ENCODE results near the gene CDK3.

DNA sequence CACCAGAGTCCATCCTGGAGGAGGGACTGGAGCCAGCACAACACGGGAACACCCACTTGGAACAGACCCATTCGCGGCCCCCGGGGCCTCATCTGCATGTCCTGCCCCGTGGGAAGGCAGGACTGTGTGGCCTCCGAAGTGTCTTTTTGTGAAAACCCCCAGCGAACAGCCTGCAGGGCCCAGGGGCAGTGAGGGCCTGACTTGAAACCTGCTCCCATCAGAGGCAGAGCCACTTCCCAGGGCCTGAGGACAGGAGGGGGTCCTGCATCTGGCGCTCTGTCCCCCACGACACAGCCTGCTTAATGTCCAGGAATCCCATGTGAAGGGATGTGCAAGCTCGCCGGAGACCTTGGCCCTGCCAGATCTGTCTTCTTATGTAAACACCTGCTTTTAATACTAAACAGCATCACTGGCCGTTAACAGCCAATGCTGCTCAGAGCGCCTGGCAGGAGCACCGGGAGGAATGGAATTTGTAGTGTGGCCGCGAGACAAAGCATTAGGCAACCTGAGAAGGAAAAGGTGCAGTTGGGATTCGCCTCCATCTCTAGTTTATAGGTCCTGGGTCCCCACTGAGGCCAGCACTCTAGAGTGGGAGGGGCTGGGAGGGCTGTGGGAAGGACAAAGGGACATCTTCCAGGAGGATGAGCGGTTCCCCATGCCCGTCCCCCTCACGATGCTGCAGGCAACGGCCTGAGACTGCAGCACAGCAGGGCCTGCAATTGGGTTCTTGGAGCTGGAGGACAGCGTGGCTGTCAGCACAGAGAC is 36.0 kb downstream of the CDK3 start:
- TF ChIP-seq ZBTB7A (IDR thresholded peaks at IDR 0.05; ENCODE audit: low read depth) = no peak
- TF ChIP-seq TAF1 (IDR thresholded peaks at IDR 0.05; ENCODE audit: low read depth) = no peak
- TF ChIP-seq, protein P1, sequence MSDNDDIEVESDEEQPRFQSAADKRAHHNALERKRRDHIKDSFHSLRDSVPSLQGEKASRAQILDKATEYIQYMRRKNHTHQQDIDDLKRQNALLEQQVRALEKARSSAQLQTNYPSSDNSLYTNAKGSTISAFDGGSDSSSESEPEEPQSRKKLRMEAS (IDR thresholded peaks at IDR 0.05) = no peak
- no peak for TF ChIP-seq NFIC (IDR thresholded peaks at IDR 0.05)
- TF ChIP-seq FOXM1 (IDR thresholded peaks at IDR 0.05; ENCODE audit: borderline replicate concordance, low read depth) = no peak
- no peak for TF ChIP-seq CEBPB (IDR thresholded peaks at IDR 0.05)
- no peak for TF ChIP-seq CREB1 (IDR thresholded peaks at IDR 0.05; ENCODE audit: low read depth)
- TF ChIP-seq, protein P2, sequence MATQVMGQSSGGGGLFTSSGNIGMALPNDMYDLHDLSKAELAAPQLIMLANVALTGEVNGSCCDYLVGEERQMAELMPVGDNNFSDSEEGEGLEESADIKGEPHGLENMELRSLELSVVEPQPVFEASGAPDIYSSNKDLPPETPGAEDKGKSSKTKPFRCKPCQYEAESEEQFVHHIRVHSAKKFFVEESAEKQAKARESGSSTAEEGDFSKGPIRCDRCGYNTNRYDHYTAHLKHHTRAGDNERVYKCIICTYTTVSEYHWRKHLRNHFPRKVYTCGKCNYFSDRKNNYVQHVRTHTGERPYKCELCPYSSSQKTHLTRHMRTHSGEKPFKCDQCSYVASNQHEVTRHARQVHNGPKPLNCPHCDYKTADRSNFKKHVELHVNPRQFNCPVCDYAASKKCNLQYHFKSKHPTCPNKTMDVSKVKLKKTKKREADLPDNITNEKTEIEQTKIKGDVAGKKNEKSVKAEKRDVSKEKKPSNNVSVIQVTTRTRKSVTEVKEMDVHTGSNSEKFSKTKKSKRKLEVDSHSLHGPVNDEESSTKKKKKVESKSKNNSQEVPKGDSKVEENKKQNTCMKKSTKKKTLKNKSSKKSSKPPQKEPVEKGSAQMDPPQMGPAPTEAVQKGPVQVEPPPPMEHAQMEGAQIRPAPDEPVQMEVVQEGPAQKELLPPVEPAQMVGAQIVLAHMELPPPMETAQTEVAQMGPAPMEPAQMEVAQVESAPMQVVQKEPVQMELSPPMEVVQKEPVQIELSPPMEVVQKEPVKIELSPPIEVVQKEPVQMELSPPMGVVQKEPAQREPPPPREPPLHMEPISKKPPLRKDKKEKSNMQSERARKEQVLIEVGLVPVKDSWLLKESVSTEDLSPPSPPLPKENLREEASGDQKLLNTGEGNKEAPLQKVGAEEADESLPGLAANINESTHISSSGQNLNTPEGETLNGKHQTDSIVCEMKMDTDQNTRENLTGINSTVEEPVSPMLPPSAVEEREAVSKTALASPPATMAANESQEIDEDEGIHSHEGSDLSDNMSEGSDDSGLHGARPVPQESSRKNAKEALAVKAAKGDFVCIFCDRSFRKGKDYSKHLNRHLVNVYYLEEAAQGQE (IDR thresholded peaks at IDR 0.05; ENCODE audit: low read depth) = no peak
- no peak for TF ChIP-seq RAD21 (IDR thresholded peaks at IDR 0.05; ENCODE audit: low read depth)
- no peak for TF ChIP-seq EGR1 (IDR thresholded peaks at IDR 0.05)
- no peak for TF ChIP-seq EP300 (IDR thresholded peaks at IDR 0.05; ENCODE audit: borderline replicate concordance)
- no peak for TF ChIP-seq TCF12 (IDR thresholded peaks at IDR 0.05; ENCODE audit: low read depth)
- TF ChIP-seq, protein P3, sequence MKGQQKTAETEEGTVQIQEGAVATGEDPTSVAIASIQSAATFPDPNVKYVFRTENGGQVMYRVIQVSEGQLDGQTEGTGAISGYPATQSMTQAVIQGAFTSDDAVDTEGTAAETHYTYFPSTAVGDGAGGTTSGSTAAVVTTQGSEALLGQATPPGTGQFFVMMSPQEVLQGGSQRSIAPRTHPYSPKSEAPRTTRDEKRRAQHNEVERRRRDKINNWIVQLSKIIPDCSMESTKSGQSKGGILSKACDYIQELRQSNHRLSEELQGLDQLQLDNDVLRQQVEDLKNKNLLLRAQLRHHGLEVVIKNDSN (IDR thresholded peaks at IDR 0.05) = no peak

Data from Ishikawa (cell line).